Heart right ventricle (tissue), 16 donors: Measurements from ENCODE around the gene AKT3. TPM values are rescaled to one million over a fixed set of nuclear protein-coding genes. Genes with fewer than 3 reads are reported as not detected.
"Not testable (repeated sequence)": the region's sequence is repeated elsewhere in the genome, so short reads cannot be mapped to it uniquely, and the experiment has no call there.

Source experiments
- ATAC-seq, 8 donors: fragments of 200-7000 bp; cut with Tn5 transposase; one replicate each; pipeline ENCODE4 v1.9.1; 2020; ENCODE audit warnings: mild to moderate bottlenecking in 8 of 8, moderate library complexity in 8 of 8, moderate number of reproducible peaks in 1 of 8
- DNase-seq, 2 donors: peaks; one replicate each; pipeline ENCODE4 v3.0.0-alpha.2; 2020
- H3K27ac ChIP-seq, 10 donors: fragments of 200-600 bp; sonication (generic) in 2 of 10; one replicate each; pipeline versions ENCODE4 v1.5.0 to v1.8.0; 2020 to 2022; ENCODE audit warnings: mild to moderate bottlenecking in 3 of 10
- H3K27me3 ChIP-seq, 7 donors: fragments of 200-600 bp; one replicate each; pipeline ENCODE4 v1.8.0; 2021 to 2022; ENCODE audit warnings: mild to moderate bottlenecking in 2 of 7
- H3K36me3 ChIP-seq, 9 donors: fragments of 200-600 bp; sonication (generic) in 1 of 9; one replicate each; pipeline versions ENCODE4 v1.5.0 to v1.8.0; 2020 to 2022; ENCODE audit warnings: mild to moderate bottlenecking in 2 of 9
- H3K4me1 ChIP-seq, 9 donors: fragments of 200-600 bp; sonication (generic) in 1 of 9; one replicate each; pipeline versions ENCODE4 v1.5.0 to v1.8.0; 2020 to 2022; ENCODE audit warnings: mild to moderate bottlenecking in 4 of 9
- H3K4me3 ChIP-seq, 10 donors: fragments of 200-600 bp; sonication (generic) in 2 of 10; one replicate each; pipeline versions ENCODE4 v1.5.0 to v1.8.0; 2020 to 2022; ENCODE audit warnings: mild to moderate bottlenecking in 7 of 10, moderate library complexity in 2 of 10
- H3K9me3 ChIP-seq, 11 donors: fragments of 200-600 bp in 10 of 11; sonication (generic) in 2 of 11; one replicate each; pipeline versions ENCODE4 v1.5.0 to v1.8.0; 2013 to 2022; ENCODE audit warnings: mild to moderate bottlenecking in 2 of 11, control low read depth in 1 of 11, moderate library complexity in 1 of 11
- CTCF ChIP-seq, 9 donors: fragments of 200-600 bp; sonication (generic) in 2 of 9; IDR thresholded peaks; one replicate each; pipeline versions ENCODE4 v1.5.0 to v1.8.0; 2021 to 2022; ENCODE audit warnings: antibody characterized with exemption in 9 of 9, mild to moderate bottlenecking in 5 of 9, moderate library complexity in 1 of 9
- WGBS, 2 donors: extraction: QIAGEN DNeasy Blood & Tissue Kit; methylation state at CpG; one replicate each; pipeline ENCODE4 v1.1.7; 2013; ENCODE audit warnings: inconsistent platforms in 1 of 2; 5-methylcytosine and 5-hydroxymethylcytosine counted together
- intact Hi-C, 10 donors: fragments of 100-400 bp; cut with DNase I; formaldehyde crosslinking; loops; one replicate each; pipeline versions ENCODE4 v1.11.1 to v1.14.2; 2022
- polyA plus RNA-seq, 2 donors: library from polyadenylated mRNA; stranded (reverse); fragments of 200-250 nt; gene quantifications; one replicate each; pipeline ENCODE4 v1.2.3, GENCODE V29; 2013
- total RNA-seq, 10 donors: library from RNA; stranded (reverse); fragmentation: NEBNext Ultra II Directional in 3 of 10; extraction: Animal tissue kit (Norgen Biotek cat#: 25700) in 3 of 10; gene quantifications; one replicate each; pipeline versions ENCODE4 v1.2.1 to v1.2.4, GENCODE V29; 2021 to 2023
- donor health status: Arrhythmogenic right ventricular cardiomyopathy.
- donor health status: ischemic (EF 13 %, LVEDD 7.1; RV severe dilation, severe dysfunction).
- donor health status: healthy with polysubstance abuse.
- donor health status: DM: no; HTN: yes; CAD: no.
- donor health status: DM: no; HTN: no; CAD: no.
- donor health status: ischemic (EF 25% LVEDD 6.9; RV normal size, moderate dysfunction).
- donor health status: ischemic (EF 25% LVEDD 5.7; RV mildly dilated, moderate dysfunction).
- donor health status: healthy.
- donor health status: DM: yes; HTN: yes; CAD: no.
- donor health status: Ischemic cardiomyopathy.
- donor health status: ischemic (EF 35%, LVEDD 5.7; RV mildly dilated, moderate dysfunction).
- donor health status: nonischemic (EF 11% LVEDD 7.7; RV severe dilation, severe dysfunction).
- donor health status: DM: yes; HTN: yes; CAD: no.
- donor health status: PGD.
- donor health status: ischemic (EF 29% LVEDD 5.4; RV normal size, mild dysfunction).
- donor health status: nonischemic (EF 23%, LVEDD 6.1; RV moderate dilation, normal function).

AKT3 gene
- total and polyA plus RNA-seq, 12 donors, result 6.5 to 27.6 (median 17.7) TPM

GRCh38 chr1:243672539-243673074 is 177.4 kb downstream of the AKT3 start:
- intact Hi-C loops, result no loop called here
- DNase-seq (no peak), ATAC-seq (no peak)
- no peaks in the 10 kb centered on the region for H3K27me3 ChIP-seq
- peaks cover 0 to 1% (median 0%) of the 10 kb centered on the region in 9 donors for H3K36me3 ChIP-seq
- no peak overlapping the region for H3K4me3 ChIP-seq
- H3K4me1 ChIP-seq, result no peaks in the 10 kb centered on the region
- no peaks in the 10 kb centered on the region for H3K9me3 ChIP-seq
- H3K27ac ChIP-seq, result no peak overlapping the region
- WGBS, 2 donors, result 94 to 96% methylated on average over 3 of the region's 3 CpGs
- no peak for TF ChIP-seq CTCF (IDR thresholded peaks at IDR 0.05)

GRCh38 chr1:243667591-243667990 is 182.5 kb downstream of the AKT3 start:
- no peak for TF ChIP-seq CTCF (IDR thresholded peaks at IDR 0.05)
- no peak for DNase-seq
- Histone ChIP-seq H3K36me3 (peaks cover 0 to 12% (median 0%) of the 10 kb centered on the region in 9 donors), H3K4me3 (no peak overlapping the region), H3K9me3 (no peaks in the 10 kb centered on the region), H3K4me1 (no peaks in the 10 kb centered on the region), H3K27ac (no peak overlapping the region), H3K27me3 (no peaks in the 10 kb centered on the region)
- no peak for ATAC-seq
- intact Hi-C loops, result no loop called here
- 96 to 97% methylated on average over 2 of the region's 2 CpGs for WGBS, 2 donors

- DNase-seq (no peak), ATAC-seq (no peak)
- no peak for TF ChIP-seq CTCF (IDR thresholded peaks at IDR 0.05)
- H3K4me1 ChIP-seq, result no peaks in the 10 kb centered on the region
- no peaks in the 10 kb centered on the region for H3K27me3 ChIP-seq
- H3K27ac ChIP-seq, result no peak overlapping the region
- H3K36me3 ChIP-seq, result peaks cover 0 to 12% (median 0%) of the 10 kb centered on the region in 9 donors
- intact Hi-C loops, result no loop called here
- no peak overlapping the region for H3K4me3 ChIP-seq
- WGBS, 2 donors, result 95 to 98% methylated on average over 5 of the region's 5 CpGs
- peaks cover 0 to under 1% (median 0%) of the 10 kb centered on the region in 11 donors for H3K9me3 ChIP-seq
Observed at GRCh38 chr1:243667133-243667532, 182.9 kb downstream of the AKT3 start.

- WGBS, 2 donors, result 97 to 100% methylated on average over 1 of the region's 1 CpG
- intact Hi-C loops, result no loop called here
- no peak for ATAC-seq
- H3K4me3 ChIP-seq, result no peak overlapping the region
- H3K36me3 ChIP-seq, result peaks cover 0 to 22% (median 5%) of the 10 kb centered on the region in 9 donors
- H3K9me3 ChIP-seq, result peaks cover 0 to 12% (median 0%) of the 10 kb centered on the region in 11 donors
- no peak for DNase-seq
- no peaks in the 10 kb centered on the region for H3K4me1 ChIP-seq
- TF ChIP-seq CTCF (IDR thresholded peaks at IDR 0.05), result no peak
- no peaks in the 10 kb centered on the region for H3K27me3 ChIP-seq
- H3K27ac ChIP-seq, result no peak overlapping the region
Observed at GRCh38 chr1:243663651-243664050, 186.4 kb downstream of the AKT3 start.

- H3K4me3 ChIP-seq, H3K27ac ChIP-seq, DNase-seq, H3K27me3 ChIP-seq, H3K4me1 ChIP-seq, ATAC-seq, intact Hi-C loops: not testable (repeated sequence)
- Histone ChIP-seq H3K36me3 (peaks cover 0 to 26% (median 7%) of the 10 kb centered on the region in 9 donors), H3K9me3 (peaks cover 0 to 19% (median 0%) of the 10 kb centered on the region in 11 donors)
- WGBS, 2 donors, result no CpG with 5 or more reads among the region's 1 CpG
Observed at GRCh38 chr1:243662169-243662568, 187.9 kb downstream of the AKT3 start.
